ENCODE data around the gene WBP11. TPM values are rescaled to one million over a fixed set of nuclear protein-coding genes. Genes with fewer than 3 reads are reported as not detected.

Gene WBP11
- polyA plus RNA-seq, 1 donor (not counting 4 experiments of a cell fraction or from before 2014, with no cell fraction given): 13.1 TPM

- no peak overlapping the region for H3K4me2 ChIP-seq (ENCODE audit: control insufficient read depth, extremely low read depth, insufficient read depth, low read depth, low read length)
- H3K9me1 ChIP-seq (ENCODE audit: control insufficient read depth, extremely low read depth, insufficient read depth, low read length): no peaks in the 10 kb centered on the region
- no peak overlapping the region for H3K9ac ChIP-seq (ENCODE audit: control insufficient read depth, extremely low read depth, insufficient read depth, low read length)
- dilution Hi-C loops (cut with MboI; ENCODE audit: extremely low pct_ligation_motif_present, low sequenced_read_pairs): no loop called here
- H4K20me1 ChIP-seq (ENCODE audit: control insufficient read depth, extremely low read depth, insufficient read depth, low read length): no peaks in the 10 kb centered on the region
- no peak overlapping the region for H3K27ac ChIP-seq (ENCODE audit: control insufficient read depth, insufficient read depth, low read length)
- FAIRE-seq: no peak
- H2AFZ ChIP-seq (ENCODE audit: control insufficient read depth, low read length): no peak overlapping the region
- no peak for TF ChIP-seq CTCF (optimal IDR thresholded peaks at IDR 0.05 in 1 of 3, IDR thresholded peaks at IDR 0.05 in 1 of 3, conservative IDR thresholded peaks at IDR 0.05 in 1 of 3; ENCODE audit: extremely low read depth in 1 of 3, insufficient read depth in 2 of 3, low read length in 3 of 3)
- TF ChIP-seq EZH2 (IDR thresholded peaks at IDR 0.05; ENCODE audit: low read length): no peak
- no peaks in the 10 kb centered on the region for H3K36me3 ChIP-seq (ENCODE audit: control insufficient read depth in 2 of 2, extremely low read depth in 1 of 2, insufficient read depth in 2 of 2, low read length in 2 of 2)
- no peak overlapping the region for H3K4me3 ChIP-seq (ENCODE audit: control insufficient read depth in 2 of 3, extremely low read depth in 1 of 3, insufficient read depth in 2 of 3, low read depth in 1 of 3, low read length in 3 of 3)
- no peaks in the 10 kb centered on the region for H3K9me3 ChIP-seq (ENCODE audit: control insufficient read depth, low read depth, low read length)
- H3K27me3 ChIP-seq (ENCODE audit: control insufficient read depth, extremely low read depth, insufficient read depth, low read length): no peaks in the 10 kb centered on the region
- H3K4me1 ChIP-seq (ENCODE audit: control insufficient read depth, extremely low read depth, insufficient read depth, low read length): peaks cover 7% of the 10 kb centered on the region
- DNase-seq (ENCODE audit: low read depth, low spot score): no peak
- H3K79me2 ChIP-seq (ENCODE audit: control insufficient read depth, insufficient read depth, low read length): no peaks in the 10 kb centered on the region
These were observed 60.2 kb downstream of the WBP11 start for GRCh38 chr12:14743061-14743460.

GRCh38 chr12:14741942-14742341 is 61.3 kb downstream of the WBP11 start:
- no peak for DNase-seq (ENCODE audit: low read depth, low spot score)

More at GRCh38 chr12:14741942-14742341, 61.3 kb downstream of the WBP11 start:
- Histone ChIP-seq H3K9me1 (ENCODE audit: control insufficient read depth, extremely low read depth, insufficient read depth, low read length) (no peaks in the 10 kb centered on the region), H2AFZ (ENCODE audit: control insufficient read depth, low read length) (no peak overlapping the region), H3K9ac (ENCODE audit: control insufficient read depth, extremely low read depth, insufficient read depth, low read length) (no peak overlapping the region), H3K4me3 (ENCODE audit: control insufficient read depth in 2 of 3, extremely low read depth in 1 of 3, insufficient read depth in 2 of 3, low read depth in 1 of 3, low read length in 3 of 3) (no peak overlapping the region), H3K36me3 (ENCODE audit: control insufficient read depth in 2 of 2, extremely low read depth in 1 of 2, insufficient read depth in 2 of 2, low read length in 2 of 2) (no peaks in the 10 kb centered on the region), H3K4me2 (ENCODE audit: control insufficient read depth, extremely low read depth, insufficient read depth, low read depth, low read length) (no peak overlapping the region), H4K20me1 (ENCODE audit: control insufficient read depth, extremely low read depth, insufficient read depth, low read length) (no peaks in the 10 kb centered on the region), H3K27me3 (ENCODE audit: control insufficient read depth, extremely low read depth, insufficient read depth, low read length) (no peaks in the 10 kb centered on the region), H3K9me3 (ENCODE audit: control insufficient read depth, low read depth, low read length) (no peaks in the 10 kb centered on the region), H3K79me2 (ENCODE audit: control insufficient read depth, insufficient read depth, low read length) (no peaks in the 10 kb centered on the region), H3K27ac (ENCODE audit: control insufficient read depth, insufficient read depth, low read length) (no peak overlapping the region), H3K4me1 (ENCODE audit: control insufficient read depth, extremely low read depth, insufficient read depth, low read length) (peaks cover 7% of the 10 kb centered on the region)
- TF ChIP-seq CTCF (optimal IDR thresholded peaks at IDR 0.05 in 1 of 3, IDR thresholded peaks at IDR 0.05 in 1 of 3, conservative IDR thresholded peaks at IDR 0.05 in 1 of 3; ENCODE audit: extremely low read depth in 1 of 3, insufficient read depth in 2 of 3, low read length in 3 of 3) (no peak), EZH2 (IDR thresholded peaks at IDR 0.05; ENCODE audit: low read length) (no peak)
- dilution Hi-C loops (cut with MboI; ENCODE audit: extremely low pct_ligation_motif_present, low sequenced_read_pairs): no loop called here
- FAIRE-seq: no peak

All from keratinocyte (primary cell).